Thyroid gland (tissue), 4 donors: Measurements from ENCODE around the gene SERPINA9. TPM values are rescaled to one million over a fixed set of nuclear protein-coding genes. Genes with fewer than 3 reads are reported as not detected.

Source experiments
- DNase-seq, 2 donors: peaks; one replicate each; pipeline ENCODE4 v3.0.0-alpha.2; 2019
- H3K27ac ChIP-seq, 3 donors: fragments of 200-600 bp; sonication (generic); 1 replicate in 2 of 3; 2 replicates in 1 of 3; pipeline ENCODE4 v1.5.1; 2016 to 2019; ENCODE audit warnings: mild to moderate bottlenecking in 1 of 3, moderate library complexity in 1 of 3
- H3K27me3 ChIP-seq: fragments of 200-600 bp; sonication (generic); one replicate; pipeline ENCODE4 v1.5.1; 2019
- H3K36me3 ChIP-seq, 2 donors: fragments of 200-600 bp; sonication (generic); one replicate each; pipeline ENCODE4 v1.5.1; 2016 to 2019
- H3K4me1 ChIP-seq, 2 donors: fragments of 200-600 bp; sonication (generic); one replicate each; pipeline ENCODE4 v1.5.1; 2017 to 2019
- H3K4me3 ChIP-seq, 3 donors: fragments of 200-600 bp; sonication (generic); replicated peaks in 1 of 3; 1 replicate in 2 of 3; 2 replicates in 1 of 3; pipeline ENCODE4 v1.5.1; 2016; ENCODE audit warnings: mild to moderate bottlenecking in 1 of 3
- H3K9me3 ChIP-seq: fragments of 200-600 bp; sonication (generic); one replicate; pipeline ENCODE4 v1.5.1; 2017
- POLR2A ChIP-seq, 2 donors: fragments of 450-650 bp; IDR thresholded peaks; one replicate each; pipeline ENCODE4 v1.6.1; 2017; ENCODE audit warnings: antibody characterized with exemption in 2 of 2, mild to moderate bottlenecking in 2 of 2, moderate library complexity in 1 of 2
- WGBS, 2 donors: methylation state at CpG; one replicate each; pipeline ENCODE4 v1.1.5; 2017; 5-methylcytosine and 5-hydroxymethylcytosine counted together
- intact Hi-C: fragments of 100-400 bp; cut with DNase I; formaldehyde crosslinking; loops from one replicate; pipeline ENCODE4 v1.15.1; 2023
- total RNA-seq, 4 donors: library from RNA; depleted of rRNA; stranded (reverse); fragments of >200 nt; gene quantifications; one replicate each; pipeline ENCODE4 v1.2.3, GENCODE V29; 2016
- TF ChIP-seq, protein P1 (sequence below), 6 experiments: fragments of 200-600 bp in 3 of 6; fragments of 450-650 bp in 3 of 6; sonication (generic) in 3 of 6; IDR thresholded peaks; one replicate each; pipeline ENCODE4 v1.5.1; 2016 to 2019; ENCODE audit warnings: antibody characterized with exemption in 6 of 6, mild to moderate bottlenecking in 2 of 6, inconsistent platforms in 1 of 6, moderate library complexity in 1 of 6

SERPINA9 gene
- total RNA-seq, 4 donors from 2014 or later = not detected

DNA sequence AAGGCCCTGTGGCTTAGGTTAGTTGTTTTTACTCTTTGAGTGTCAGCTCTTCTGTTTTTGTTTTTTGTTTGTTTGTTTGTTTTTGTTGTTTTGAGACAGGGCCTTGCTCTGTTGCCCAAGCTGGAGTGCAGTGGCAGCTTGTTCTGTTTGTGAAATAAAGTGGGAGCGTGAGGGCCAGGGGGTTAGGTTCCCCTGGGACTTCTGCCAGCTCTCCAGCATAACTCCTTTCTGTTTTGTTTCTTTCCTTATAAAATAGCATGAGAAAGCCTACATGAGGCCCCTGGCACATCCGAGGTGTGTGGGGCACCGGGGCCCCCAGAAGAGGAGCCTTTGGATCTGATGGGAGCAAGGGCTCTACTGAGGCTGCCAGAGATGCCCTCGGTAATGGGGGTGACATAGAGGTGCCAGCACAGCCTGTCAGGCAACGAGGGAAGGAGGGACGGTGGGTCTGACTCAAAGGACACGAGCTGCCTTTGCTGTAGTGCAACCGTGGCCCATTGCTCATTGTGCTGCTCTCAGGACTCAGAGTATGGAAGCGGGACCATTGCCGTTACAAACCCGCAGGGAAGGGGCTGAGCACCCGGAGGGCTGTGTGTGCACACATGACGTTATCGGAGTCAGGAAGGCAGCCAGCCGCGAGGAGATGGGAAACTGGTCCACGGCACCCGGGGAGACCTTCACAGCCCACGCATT is 14.3 kb downstream of the SERPINA9 start:
- DNase-seq = no peak
- no peaks in the 10 kb centered on the region for H3K4me1 ChIP-seq
- no peaks in the 10 kb centered on the region for H3K27me3 ChIP-seq
- 86 to 90% methylated on average over 14 to 19 of the region's 19 CpGs for WGBS, 2 donors
- no peaks in the 10 kb centered on the region for H3K9me3 ChIP-seq
- intact Hi-C loops = no loop called here
- H3K4me3 ChIP-seq = no peak overlapping the region
- H3K27ac ChIP-seq = no peak overlapping the region
- TF ChIP-seq, protein P1, sequence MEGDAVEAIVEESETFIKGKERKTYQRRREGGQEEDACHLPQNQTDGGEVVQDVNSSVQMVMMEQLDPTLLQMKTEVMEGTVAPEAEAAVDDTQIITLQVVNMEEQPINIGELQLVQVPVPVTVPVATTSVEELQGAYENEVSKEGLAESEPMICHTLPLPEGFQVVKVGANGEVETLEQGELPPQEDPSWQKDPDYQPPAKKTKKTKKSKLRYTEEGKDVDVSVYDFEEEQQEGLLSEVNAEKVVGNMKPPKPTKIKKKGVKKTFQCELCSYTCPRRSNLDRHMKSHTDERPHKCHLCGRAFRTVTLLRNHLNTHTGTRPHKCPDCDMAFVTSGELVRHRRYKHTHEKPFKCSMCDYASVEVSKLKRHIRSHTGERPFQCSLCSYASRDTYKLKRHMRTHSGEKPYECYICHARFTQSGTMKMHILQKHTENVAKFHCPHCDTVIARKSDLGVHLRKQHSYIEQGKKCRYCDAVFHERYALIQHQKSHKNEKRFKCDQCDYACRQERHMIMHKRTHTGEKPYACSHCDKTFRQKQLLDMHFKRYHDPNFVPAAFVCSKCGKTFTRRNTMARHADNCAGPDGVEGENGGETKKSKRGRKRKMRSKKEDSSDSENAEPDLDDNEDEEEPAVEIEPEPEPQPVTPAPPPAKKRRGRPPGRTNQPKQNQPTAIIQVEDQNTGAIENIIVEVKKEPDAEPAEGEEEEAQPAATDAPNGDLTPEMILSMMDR (IDR thresholded peaks at IDR 0.05) = no peak
- TF ChIP-seq POLR2A (IDR thresholded peaks at IDR 0.05) = no peak
- no peaks in the 10 kb centered on the region for H3K36me3 ChIP-seq

DNA sequence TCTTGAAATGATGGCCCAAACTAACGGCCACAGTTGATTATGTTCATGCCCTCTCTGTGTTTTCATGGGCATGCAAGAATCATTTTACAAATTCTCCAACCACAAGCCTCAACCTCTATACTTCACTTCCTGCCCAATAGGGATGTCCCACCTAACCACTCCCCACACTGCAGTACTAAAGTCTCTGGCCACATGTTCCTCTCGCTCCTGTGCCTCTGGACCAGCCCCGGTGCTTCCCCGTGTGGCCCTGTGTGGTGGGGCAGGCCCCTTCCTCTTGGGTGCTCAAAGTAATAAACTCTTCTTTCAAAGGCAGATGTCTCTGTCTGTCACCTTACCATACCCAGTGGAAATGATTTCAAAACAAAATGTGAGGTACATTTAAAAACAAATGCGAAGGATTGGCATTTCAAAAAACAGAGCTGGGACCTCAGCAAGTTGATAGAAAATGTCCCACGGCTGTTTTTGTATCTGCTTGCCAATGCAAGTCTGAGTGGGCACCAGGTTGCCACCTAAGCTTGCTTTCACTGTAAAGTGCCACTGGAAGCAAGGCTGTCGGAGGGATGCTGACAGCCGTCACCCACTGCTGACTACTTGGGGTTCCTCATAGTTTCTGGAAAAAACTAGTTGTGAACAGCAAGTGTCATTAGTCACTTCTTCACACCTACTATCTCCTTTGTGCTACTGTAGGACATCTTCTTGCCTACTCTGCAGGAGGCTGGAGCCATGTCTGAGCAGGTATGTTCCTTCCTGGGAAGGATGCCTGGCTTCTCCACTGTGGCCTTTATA is 15.2 kb downstream of the SERPINA9 start:
- TF ChIP-seq, protein P1 (IDR thresholded peaks at IDR 0.05) = no peak
- no peak for TF ChIP-seq POLR2A (IDR thresholded peaks at IDR 0.05)
- 74 to 87% methylated on average over 8 of the region's 8 CpGs for WGBS, 2 donors

DNA sequence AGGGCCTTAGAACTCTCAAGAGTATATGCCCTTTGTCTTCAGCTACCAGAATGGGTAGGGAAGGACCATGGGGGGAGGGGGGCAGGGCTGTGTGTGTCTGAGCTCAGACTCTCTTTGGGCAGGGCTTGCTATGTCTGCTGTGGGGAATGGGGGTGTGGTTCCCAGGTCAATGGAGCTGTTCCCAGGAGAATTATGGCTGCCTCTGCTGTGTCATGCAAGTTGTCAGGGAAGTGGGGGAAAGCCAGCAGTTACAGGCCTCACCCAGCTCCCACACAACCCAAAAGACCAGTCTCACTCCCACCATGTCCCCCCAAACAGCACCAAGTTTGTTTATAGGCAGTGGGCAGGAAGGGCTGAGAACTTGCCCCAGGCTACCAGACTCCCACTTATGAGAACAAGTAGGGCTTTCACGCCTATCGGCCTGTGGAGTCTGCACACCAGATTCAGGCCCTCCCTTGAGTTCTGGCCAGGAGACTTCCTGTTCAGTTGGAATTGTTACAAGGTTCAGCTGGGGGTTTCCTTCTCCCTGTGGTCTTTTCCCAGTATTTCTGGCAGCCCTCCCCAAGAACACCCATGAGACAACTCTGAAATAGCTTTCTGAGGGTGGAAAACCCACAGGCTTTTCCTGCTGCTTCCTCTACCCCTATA is 17.3 kb downstream of the SERPINA9 start:
- 59 to 73% methylated on average over 2 of the region's 2 CpGs for WGBS, 2 donors
- DNase-seq = no peak
- no peaks in the 10 kb centered on the region for H3K4me1 ChIP-seq
- TF ChIP-seq POLR2A (IDR thresholded peaks at IDR 0.05) = no peak
- TF ChIP-seq, protein P1 (IDR thresholded peaks at IDR 0.05) = no peak
- H3K36me3 ChIP-seq = no peaks in the 10 kb centered on the region
- H3K27me3 ChIP-seq = no peaks in the 10 kb centered on the region
- H3K27ac ChIP-seq = no peak overlapping the region
- intact Hi-C loops = no loop called here
- H3K9me3 ChIP-seq = no peaks in the 10 kb centered on the region
- no peak overlapping the region for H3K4me3 ChIP-seq

More for the DNA sequence above, 15.2 kb downstream of the SERPINA9 start:
- Histone ChIP-seq H3K27ac (no peak overlapping the region), H3K9me3 (no peaks in the 10 kb centered on the region), H3K27me3 (no peaks in the 10 kb centered on the region), H3K36me3 (no peaks in the 10 kb centered on the region), H3K4me1 (no peaks in the 10 kb centered on the region), H3K4me3 (no peak overlapping the region)
- intact Hi-C loops = no loop called here
- no peak for DNase-seq

GRCh38 chr14:94458096-94458495 is 17.9 kb downstream of the SERPINA9 start:
- DNase-seq = no peak
- intact Hi-C loops = no loop called here
- Histone ChIP-seq H3K36me3 (no peaks in the 10 kb centered on the region), H3K4me1 (no peaks in the 10 kb centered on the region), H3K4me3 (no peak overlapping the region), H3K27me3 (no peaks in the 10 kb centered on the region), H3K9me3 (no peaks in the 10 kb centered on the region), H3K27ac (no peak overlapping the region)
- TF ChIP-seq POLR2A (IDR thresholded peaks at IDR 0.05) = no peak
- TF ChIP-seq, protein P1 (IDR thresholded peaks at IDR 0.05) = no peak
- WGBS, 2 donors = 62 to 64% methylated on average over 1 of the region's 1 CpG
